ENCODE measurements around the gene KRTAP22-1.

KRTAP22-1 gene

GRCh38 chr21:30628109-30628508, 27.2 kb downstream of the KRTAP22-1 start:
- no peak for DNase-seq

GRCh38 chr21:30629200-30629599, 28.3 kb downstream of the KRTAP22-1 start:
- DNase-seq: no peak

DNA sequence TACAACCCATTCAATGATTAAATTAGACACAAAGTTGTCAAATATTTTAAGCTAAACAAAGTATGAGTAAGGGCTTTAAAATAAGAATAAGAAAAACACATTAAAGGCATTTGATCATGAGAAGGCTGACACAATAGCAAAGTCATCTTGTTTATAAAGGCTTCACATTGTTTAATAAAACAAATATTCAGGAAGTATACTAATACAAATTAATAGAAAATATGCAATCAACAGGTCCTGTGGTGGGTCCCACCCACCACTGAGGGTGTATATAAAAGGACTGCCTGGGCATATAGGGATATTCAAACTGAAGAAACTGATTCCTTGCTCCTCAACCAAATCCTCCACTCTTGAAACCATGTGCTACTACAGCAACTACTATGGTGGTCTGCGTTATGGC, 34.0 kb downstream of the KRTAP22-1 start, which contains the start of gene KRTAP20-2:
Gene KRTAP20-2 (plus strand): TSS at position 301 of the 400 bp plus-strand sequence. CDS start 58 bp downstream, at position 359.
- DNase-seq: no peak

- DNase-seq: no peak
Measured at GRCh38 chr21:30638686-30639085, 37.8 kb downstream of the KRTAP22-1 start.

- no peak for DNase-seq
Measured at GRCh38 chr21:30642564-30642963, 41.7 kb downstream of the KRTAP22-1 start, which contains the start of gene KRTAP20-3. TSS of gene KRTAP20-3 (plus strand) at chr21:30642864.

DNA sequence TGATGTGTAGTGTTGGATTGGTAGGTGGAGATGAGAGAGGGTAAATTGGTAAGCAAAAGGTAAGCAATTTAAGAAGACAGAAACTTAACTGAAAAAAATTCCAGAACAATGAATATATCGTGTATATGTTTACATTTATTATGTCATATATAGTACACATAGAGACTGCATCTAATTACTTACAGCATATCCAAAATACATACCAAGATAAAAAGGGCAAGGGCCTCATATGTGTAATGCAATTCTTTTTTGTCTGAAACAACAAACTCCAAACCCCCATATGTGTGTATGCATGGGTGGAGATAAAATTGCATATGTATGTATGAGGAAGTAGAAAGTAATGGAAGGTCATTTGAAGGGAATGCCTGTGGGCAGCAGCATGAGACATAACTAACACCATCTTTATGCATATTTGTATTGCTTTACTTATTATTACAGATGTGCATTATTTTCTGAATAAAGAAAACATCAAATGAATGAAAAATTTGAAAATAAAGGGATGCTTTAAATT, 46.1 kb downstream of the KRTAP22-1 start:
- DNase-seq: no peak

Data from stimulated activated CD4-positive, alpha-beta T cell treated with anti-CD3 and anti-CD28 coated beads, Interleukin-4, amount 100 ng/mL, for 4 hours (primary cell).